GM21737 (cell line): Measurements from ENCODE around the gene CSRP1.

Experiments
- ATAC-seq: cut with Tn5 transposase; IDR thresholded peaks from one replicate; pipeline ENCODE4 v1.9.1; 2021; ENCODE audit warnings: mild to moderate bottlenecking, moderate library complexity; ENCODE audit not compliant: unreplicated experiment

Gene CSRP1

GRCh38 chr1:201460814-201461644, 45.9 kb downstream of the CSRP1 start:
- no peak for ATAC-seq

DNA sequence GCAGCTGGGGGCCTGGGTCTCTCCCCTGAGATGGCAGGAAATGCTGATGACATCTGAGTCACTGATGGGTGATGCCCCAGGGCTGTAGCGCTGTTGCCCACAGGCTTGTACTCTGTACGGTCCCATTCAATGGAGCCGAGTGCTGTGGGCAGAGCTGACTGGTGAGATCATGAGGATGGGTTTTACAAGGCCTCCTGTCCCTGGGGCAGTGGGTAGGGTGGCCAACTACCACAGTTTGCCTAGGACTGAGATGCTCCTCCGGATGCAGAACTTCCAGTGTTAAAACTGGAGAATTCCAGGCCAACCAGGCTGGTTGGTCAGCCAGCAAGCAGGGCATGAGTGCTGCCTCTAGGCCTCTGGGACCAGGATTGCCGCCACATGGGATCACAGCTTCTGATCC, 47.1 kb downstream of the CSRP1 start:
- no peak for ATAC-seq

DNA sequence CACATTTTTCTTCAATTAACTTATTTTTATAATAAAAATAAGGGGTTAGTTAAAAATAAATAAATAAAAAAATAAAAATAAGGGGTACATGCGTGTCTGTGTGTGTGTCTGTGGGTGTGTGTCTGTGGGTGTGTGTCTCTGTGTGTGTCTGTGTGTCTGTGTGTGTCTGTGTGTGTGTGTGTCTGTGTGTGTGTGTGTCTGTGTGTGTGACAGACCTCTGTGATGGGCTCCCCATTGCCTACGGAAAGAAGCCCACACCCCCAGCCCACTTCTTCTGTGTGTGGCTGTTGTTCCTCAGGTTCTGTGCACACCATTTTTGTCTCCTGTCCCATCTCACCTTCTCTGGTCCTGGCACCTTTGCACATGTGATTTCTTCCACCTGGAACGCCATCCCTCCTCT, 47.9 kb downstream of the CSRP1 start:
- ATAC-seq: no peak

GRCh38 chr1:201457508-201457960, 49.4 kb downstream of the CSRP1 start:
- no peak for ATAC-seq

DNA sequence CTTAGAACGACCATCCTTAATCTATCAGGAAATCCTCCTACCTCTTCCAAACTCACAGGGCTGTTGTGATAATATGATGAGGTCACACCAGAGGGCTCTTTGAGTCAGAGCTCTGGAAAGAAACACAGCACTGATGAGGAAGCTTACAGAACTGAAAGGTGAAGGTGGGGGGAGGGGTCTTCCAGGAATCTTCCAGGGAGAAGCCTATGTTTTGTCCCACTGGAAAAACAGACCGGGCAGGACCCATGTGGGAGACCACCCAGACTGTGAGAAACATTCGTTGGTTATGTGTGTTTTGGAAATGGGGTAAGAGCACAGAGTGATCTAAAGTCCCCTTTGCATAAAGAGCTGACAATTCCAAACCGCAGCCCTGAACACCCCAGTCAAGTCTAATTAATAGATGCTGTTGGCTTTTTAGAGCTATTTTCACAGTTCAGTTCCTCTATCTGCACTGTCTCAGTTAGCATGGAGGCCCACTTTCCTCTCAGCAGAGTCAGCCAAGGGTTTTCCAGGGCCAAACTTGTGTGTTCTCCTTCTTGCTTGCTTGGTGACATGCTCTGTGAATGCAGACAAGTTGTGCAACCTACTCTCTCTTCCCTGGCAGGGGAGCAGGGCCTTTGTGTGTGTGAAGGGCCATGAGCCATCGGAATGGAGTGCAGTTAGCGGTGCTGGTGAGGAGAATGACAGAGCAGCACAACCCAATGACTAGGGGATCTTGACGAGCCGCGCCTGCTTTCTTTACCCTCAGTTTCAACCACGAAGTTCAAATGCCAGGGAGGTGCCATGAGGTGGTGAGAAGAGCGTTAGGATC, 50.2 kb downstream of the CSRP1 start:
- no peak for ATAC-seq

GRCh38 chr1:201455098-201455497, 51.8 kb downstream of the CSRP1 start:
- ATAC-seq: no peak

DNA sequence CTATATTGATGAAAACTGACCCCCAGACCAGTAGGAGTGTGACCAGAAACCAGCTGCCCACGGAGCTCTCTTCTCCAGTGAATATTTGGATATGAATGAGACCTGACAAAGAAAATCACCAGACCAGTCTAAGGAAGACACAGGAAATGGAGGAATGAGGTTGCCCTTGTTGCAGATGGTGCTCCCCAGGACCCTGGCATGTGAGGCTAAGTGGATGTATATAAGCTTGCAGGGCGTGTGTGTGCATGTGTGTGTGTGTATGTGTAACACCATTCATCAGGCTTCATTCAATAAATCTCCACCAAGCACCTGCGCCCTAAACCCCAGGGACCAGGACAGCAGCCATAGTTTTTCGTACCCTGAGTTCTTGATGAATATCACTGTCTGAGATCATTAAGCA, 52.3 kb downstream of the CSRP1 start:
- no peak for ATAC-seq

DNA sequence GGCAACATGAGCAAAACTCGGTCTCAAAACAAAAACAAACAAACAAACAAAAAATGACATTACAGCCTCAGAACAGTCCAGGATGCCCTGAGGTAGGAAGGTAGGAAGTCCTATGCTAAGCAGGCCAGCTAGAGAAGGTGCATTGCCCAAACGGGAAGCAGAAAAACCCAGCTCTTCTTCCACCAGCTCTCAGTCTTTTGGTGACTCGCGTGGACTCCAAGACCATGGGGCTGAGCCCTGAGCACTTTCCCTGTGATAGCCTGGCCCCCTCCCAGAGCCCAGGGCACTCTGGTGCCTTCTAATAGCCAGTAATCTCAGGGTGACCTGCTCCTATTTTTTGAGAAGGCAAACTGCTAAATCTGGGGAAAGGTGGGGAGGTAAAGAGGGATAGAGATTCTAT, 54.1 kb downstream of the CSRP1 start:
- no peak for ATAC-seq

- no peak for ATAC-seq
These were observed 56.1 kb downstream of the CSRP1 start for GRCh38 chr1:201450721-201451291.

DNA sequence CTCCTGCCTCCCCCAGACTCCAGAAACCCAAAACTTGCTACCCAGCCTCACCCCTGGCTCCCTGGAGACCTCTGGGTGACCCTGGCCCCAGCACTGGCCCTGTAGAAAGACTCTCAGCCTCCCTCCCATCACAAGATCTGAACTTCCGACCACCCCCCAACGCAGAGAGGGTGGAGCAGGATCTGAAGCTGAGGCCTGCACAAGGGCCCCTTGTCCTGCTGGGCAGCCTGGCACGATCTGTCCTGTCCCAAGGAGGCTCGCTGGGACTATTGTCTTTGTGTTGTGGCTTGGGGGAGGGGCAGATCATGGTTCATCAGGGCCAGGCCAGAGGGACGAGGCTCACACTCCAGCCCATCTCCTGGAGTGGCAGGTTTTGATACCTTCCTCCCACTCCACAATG, 57.9 kb downstream of the CSRP1 start:
- ATAC-seq: no peak

GRCh38 chr1:201447903-201448871, 58.7 kb downstream of the CSRP1 start:
- ATAC-seq: peak; percentile 77

GRCh38 chr1:201445310-201445709, 61.6 kb downstream of the CSRP1 start:
- no peak for ATAC-seq

DNA sequence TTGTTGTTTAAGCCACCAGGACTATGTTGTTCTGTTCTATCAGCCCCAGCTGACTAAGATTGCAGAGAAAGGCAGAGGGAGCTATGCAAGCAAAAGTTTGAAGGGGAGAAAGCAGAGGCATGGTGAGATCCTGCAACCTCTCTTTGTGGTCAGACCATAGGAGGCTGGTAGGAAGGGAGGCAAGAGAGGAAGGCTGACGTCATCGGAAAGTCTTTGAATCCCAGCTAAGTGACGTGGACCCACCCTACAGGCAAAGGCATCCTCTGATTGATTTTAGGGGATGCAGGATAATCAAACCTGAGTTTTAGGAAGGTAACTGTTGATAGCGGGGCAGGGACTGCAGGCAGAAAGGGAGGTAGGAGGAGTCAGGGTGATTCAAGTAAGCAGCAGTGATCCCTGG, 62.1 kb downstream of the CSRP1 start:
- ATAC-seq: no peak

DNA sequence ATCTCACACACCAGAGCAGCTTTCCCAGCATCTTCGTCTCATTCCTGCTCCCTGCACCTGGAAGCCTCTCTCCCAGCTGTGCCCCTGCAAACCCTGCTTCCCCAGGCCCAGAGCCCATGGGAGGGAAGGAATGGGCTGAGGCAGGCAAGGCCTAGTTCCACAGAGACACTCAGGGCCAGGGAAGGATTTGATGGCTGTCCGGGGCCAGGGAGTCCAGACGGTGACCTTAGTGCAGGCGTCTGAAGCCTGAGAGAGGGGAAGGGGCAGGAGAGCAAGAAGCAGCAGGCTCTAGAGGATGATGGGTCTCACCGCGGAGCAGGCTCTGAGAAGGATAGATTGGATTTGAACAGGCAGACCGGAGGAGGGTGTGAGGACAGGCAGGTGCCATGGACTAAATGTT, 63.2 kb downstream of the CSRP1 start:
- ATAC-seq: no peak

GRCh38 chr1:201436969-201437368, 70.0 kb downstream of the CSRP1 start:
- no peak for ATAC-seq

DNA sequence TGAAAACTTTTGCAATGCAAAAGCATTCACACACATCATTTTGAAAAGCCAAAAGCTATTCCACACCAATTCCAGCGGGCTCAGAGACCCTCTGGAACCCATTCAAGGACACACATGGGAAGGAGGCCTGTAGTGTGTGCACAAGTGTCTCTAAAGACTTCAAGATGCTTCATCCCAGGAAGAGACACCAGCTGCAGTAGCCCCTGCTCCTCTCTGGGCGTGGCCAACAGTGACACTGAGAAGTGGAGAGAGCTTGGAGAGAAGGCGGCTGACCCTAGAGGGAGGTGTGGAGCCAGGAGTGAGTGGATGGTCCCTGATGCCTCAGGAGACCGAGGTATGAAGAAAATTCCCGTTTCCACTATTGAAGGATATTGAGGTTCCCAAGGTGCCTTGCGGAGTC, 70.5 kb downstream of the CSRP1 start:
- ATAC-seq: no peak

DNA sequence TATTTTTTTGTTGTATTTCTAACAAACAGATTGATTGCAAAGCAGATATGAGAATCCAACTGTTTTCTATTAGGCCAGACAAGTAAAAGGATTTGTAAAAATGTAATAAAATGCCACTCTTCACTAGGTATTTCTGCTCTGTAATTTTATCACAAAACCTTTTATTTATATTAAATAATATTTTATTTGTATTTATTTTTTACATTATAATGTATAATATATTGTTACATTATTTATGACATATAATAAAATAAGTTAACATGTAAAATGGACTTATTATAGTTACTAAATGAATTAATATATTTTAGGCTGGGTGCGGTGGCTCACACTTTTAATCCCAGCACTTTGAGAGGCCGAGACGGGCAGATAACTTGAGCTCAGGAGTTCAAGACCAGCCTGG, 72.7 kb downstream of the CSRP1 start:
- no peak for ATAC-seq

DNA sequence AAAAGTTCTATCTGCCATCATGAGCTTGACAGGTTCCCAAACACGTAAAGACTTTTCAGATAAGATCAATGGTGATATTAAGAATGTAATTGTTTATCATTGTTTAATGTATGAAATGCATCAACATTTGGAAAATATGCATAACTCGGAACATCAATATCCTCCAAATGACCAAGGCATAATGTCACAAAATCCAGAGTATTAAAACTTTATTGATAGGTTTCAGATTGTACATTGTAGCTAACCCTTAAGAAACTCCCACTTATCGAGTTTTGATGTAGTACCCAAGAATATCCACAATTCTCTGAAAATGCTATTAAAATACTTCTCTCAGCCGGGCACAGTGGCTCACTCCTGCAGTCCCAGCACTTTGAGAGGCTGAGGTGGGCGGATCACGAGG, 73.3 kb downstream of the CSRP1 start:
- ATAC-seq: no peak
